Body of pancreas (tissue), 4 donors: ENCODE results near the gene ABLIM1.

Experiments used
- CTCF ChIP-seq, 7 experiments: fragments of 450-650 bp in 4 of 7; fragments of 200-600 bp in 3 of 7; sonication (generic) in 3 of 7; IDR thresholded peaks; one replicate each; pipeline ENCODE4 v1.5.1; 2016 to 2019; ENCODE audit warnings: antibody characterized with exemption in 7 of 7
- POLR2A ChIP-seq, 3 donors: fragments of 450-650 bp; IDR thresholded peaks; one replicate each; pipeline ENCODE4 v1.6.1; 2016; ENCODE audit warnings: antibody characterized with exemption in 3 of 3, mild to moderate bottlenecking in 2 of 3

- TF ChIP-seq POLR2A (IDR thresholded peaks at IDR 0.05) (no peak), CTCF (IDR thresholded peaks at IDR 0.05) (no peak)
Observed at GRCh38 chr10:114680543-114681117, 22.6 kb upstream of the ABLIM1 start.
